Right lobe of liver (tissue), 4 donors: ENCODE results near the gene MAGI1.

Experiments
- POLR2A ChIP-seq: fragments of 450-650 bp; IDR thresholded peaks from one replicate; pipeline ENCODE4 v1.6.1; 2017; ENCODE audit warnings: antibody characterized with exemption, mild to moderate bottlenecking
- TF ChIP-seq, protein P1 (sequence below), 4 donors: fragments of 200-600 bp in 3 of 4; fragments of 450-650 bp in 1 of 4; IDR thresholded peaks; one replicate each; pipeline versions ENCODE4 v1.5.1 to v1.8.0; 2016 to 2022; ENCODE audit warnings: antibody characterized with exemption in 4 of 4, mild to moderate bottlenecking in 2 of 4
- donor health status: DM: no; HTN: no; CAD: no.
- donor health status: DM: no; HTN: no; CAD: no.
- donor health status: DM: no; HTN: yes; CAD: no.

DNA sequence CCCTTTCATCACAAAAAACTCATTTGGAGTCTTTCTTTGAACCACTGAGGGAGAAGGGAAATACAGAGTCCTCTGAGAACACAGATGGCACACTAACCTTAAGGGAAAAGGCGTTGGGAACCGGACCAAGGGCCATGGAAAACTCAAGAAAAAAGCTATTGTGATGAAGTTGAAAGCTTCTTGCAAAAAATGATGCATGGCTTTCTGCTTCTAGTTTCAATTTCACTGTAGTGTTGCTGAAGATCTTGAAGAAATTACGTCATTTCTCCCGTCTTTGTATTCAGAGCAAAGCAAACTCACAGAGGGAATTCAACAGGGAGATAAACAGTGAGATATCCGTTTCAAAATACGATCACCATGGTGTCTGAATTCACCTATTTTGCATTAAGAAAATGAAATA is 708.6 kb downstream of the MAGI1 start:
- TF ChIP-seq, protein P1, sequence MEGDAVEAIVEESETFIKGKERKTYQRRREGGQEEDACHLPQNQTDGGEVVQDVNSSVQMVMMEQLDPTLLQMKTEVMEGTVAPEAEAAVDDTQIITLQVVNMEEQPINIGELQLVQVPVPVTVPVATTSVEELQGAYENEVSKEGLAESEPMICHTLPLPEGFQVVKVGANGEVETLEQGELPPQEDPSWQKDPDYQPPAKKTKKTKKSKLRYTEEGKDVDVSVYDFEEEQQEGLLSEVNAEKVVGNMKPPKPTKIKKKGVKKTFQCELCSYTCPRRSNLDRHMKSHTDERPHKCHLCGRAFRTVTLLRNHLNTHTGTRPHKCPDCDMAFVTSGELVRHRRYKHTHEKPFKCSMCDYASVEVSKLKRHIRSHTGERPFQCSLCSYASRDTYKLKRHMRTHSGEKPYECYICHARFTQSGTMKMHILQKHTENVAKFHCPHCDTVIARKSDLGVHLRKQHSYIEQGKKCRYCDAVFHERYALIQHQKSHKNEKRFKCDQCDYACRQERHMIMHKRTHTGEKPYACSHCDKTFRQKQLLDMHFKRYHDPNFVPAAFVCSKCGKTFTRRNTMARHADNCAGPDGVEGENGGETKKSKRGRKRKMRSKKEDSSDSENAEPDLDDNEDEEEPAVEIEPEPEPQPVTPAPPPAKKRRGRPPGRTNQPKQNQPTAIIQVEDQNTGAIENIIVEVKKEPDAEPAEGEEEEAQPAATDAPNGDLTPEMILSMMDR (IDR thresholded peaks at IDR 0.05), result no peak
- TF ChIP-seq POLR2A, result no peak
